RWPE2 (cell line): Measurements from ENCODE around the gene TENT4B.

Experiments
- ATAC-seq: fragments of 200-7000 bp; cut with Tn5 transposase; 3 replicates; pipeline ENCODE4 v1.9.1; 2021; ENCODE audit warnings: low read depth
- DNase-seq: peaks from one replicate; pipeline ENCODE4 v3.0.0-alpha.2; 2020; ENCODE audit warnings: low spot score
- H3K27ac ChIP-seq: fragments of 450-650 bp; 2 replicates; pipeline ENCODE4 v1.5.1; 2017; ENCODE audit warnings: mild to moderate bottlenecking; ENCODE audit not compliant: poor library complexity, severe bottlenecking
- H3K27me3 ChIP-seq: fragments of 250-450 bp; sonication (Bioruptor Pico); 2 replicates; pipeline ENCODE4 v1.5.1; 2021; ENCODE audit warnings: mild to moderate bottlenecking, moderate library complexity; ENCODE audit not compliant: insufficient read depth, poor library complexity, severe bottlenecking
- H3K36me3 ChIP-seq: fragments of 250-450 bp; sonication (Bioruptor Pico); 2 replicates; pipeline ENCODE4 v1.5.1; 2020; ENCODE audit warnings: low read depth, mild to moderate bottlenecking, moderate library complexity
- H3K4me1 ChIP-seq: fragments of 250-450 bp; sonication (Bioruptor Pico); 2 replicates; pipeline ENCODE4 v1.5.1; 2021; ENCODE audit warnings: mild to moderate bottlenecking, moderate library complexity; ENCODE audit not compliant: insufficient read depth, poor library complexity, severe bottlenecking
- H3K4me3 ChIP-seq: fragments of 250-450 bp; sonication (Bioruptor Pico); 2 replicates; pipeline ENCODE4 v1.5.1; 2021; ENCODE audit warnings: mild to moderate bottlenecking, moderate library complexity; ENCODE audit not compliant: severe bottlenecking
- H3K9me3 ChIP-seq: fragments of 250-450 bp; sonication (Bioruptor Pico); 2 replicates; pipeline ENCODE4 v1.5.1; 2021; ENCODE audit warnings: mild to moderate bottlenecking, moderate library complexity; ENCODE audit not compliant: severe bottlenecking
- CTCF ChIP-seq: fragments of 450-650 bp; IDR thresholded peaks from one replicate; pipeline ENCODE4 v1.5.1; 2017; ENCODE audit warnings: mild to moderate bottlenecking, moderate library complexity; ENCODE audit not compliant: poor library complexity, severe bottlenecking

Gene TENT4B

DNA sequence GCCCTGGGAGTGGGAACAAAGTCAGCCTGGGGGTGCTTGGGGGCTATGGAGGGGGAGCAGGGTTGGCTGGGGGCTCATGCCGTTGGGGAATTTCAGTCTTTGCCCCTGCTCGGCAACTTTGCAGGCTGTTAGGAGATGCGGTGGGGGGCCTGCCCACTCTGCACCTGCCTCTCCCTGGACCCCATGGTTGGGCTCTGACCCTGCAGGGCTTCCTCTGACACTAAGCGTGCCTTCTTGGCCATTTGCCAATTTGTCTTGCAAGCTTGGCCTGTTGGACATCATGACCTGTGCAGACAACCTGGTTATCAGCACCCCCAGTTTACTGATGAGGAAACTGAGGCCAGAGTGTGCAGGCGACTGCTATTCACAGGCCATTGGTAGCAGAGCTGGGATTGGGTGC is 127.8 kb downstream of the TENT4B start:
- Histone ChIP-seq H3K4me1 (no peaks in the 10 kb centered on the region), H3K9me3 (no peaks in the 10 kb centered on the region), H3K36me3 (no peaks in the 10 kb centered on the region), H3K4me3 (no peak overlapping the region), H3K27ac (no peak overlapping the region), H3K27me3 (no peaks in the 10 kb centered on the region)
- no peak for ATAC-seq
- DNase-seq, result no peak
- no peak for TF ChIP-seq CTCF
